GM18498 (cell line): ENCODE results near the gene MAP2K5.

Experiments
- ATAC-seq: cut with Tn5 transposase; IDR thresholded peaks from one replicate; pipeline ENCODE4 v1.9.1; 2021; ENCODE audit warnings: mild to moderate bottlenecking, moderate library complexity; ENCODE audit not compliant: unreplicated experiment

MAP2K5 gene

GRCh38 chr15:67852418-67852817, 309.9 kb downstream of the MAP2K5 start:
- no peak for ATAC-seq

GRCh38 chr15:67853454-67853853, 311.0 kb downstream of the MAP2K5 start:
- ATAC-seq: no peak

GRCh38 chr15:67854358-67854757, 311.9 kb downstream of the MAP2K5 start:
- no peak for ATAC-seq

GRCh38 chr15:67855842-67856241, 313.3 kb downstream of the MAP2K5 start:
- ATAC-seq: no peak
